Measurements from ENCODE around the gene SERP2. TPM values are rescaled to one million over a fixed set of nuclear protein-coding genes. Genes with fewer than 3 reads are reported as not detected.

The SERP2 gene
- total RNA-seq, 2 donors from 2014 or later = 1.6 to 5.2 TPM

DNA sequence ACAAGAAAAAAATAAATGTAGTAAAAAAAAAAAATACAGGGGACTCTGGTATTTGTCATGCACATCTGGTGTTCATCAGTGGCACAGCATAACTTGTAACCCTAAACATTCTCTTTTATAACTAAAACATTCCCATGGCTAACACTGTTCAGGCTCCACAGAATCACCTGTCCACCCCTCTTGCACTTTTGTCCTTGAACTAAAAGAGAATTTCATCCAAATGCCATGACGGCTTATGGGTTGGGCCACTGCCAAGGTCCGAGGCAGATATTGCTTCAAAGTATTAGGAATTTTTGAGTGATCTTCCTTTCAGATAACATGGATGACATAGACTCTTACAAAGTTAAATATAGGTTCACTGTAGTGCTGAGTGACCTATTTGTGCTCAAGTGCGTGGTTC lies 25.7 kb upstream of the SERP2 start:
- Histone ChIP-seq H3K36me3 (replicated peaks in 1 of 2; ENCODE audit: insufficient read depth in 1 of 2, low read depth in 2 of 2) (no peaks in the 10 kb centered on the region), H3K27ac (no peak overlapping the region), H3K27me3 (no peaks in the 10 kb centered on the region), H3K9me3 (no peaks in the 10 kb centered on the region), H3K4me3 (no peak overlapping the region), H3K4me1 (no peaks in the 10 kb centered on the region)
- no peak for ATAC-seq
- intact Hi-C loops (cut with DNase I) = no loop called here
- TF ChIP-seq CTCF (IDR thresholded peaks at IDR 0.05) (no peak), POLR2A (IDR thresholded peaks at IDR 0.05) (no peak)
- DNase-seq = no peak
- 46 to 61% methylated on average over 3 of the region's 3 CpGs for WGBS, 2 donors

- no peaks in the 10 kb centered on the region for H3K4me1 ChIP-seq
- DNase-seq (no peak), ATAC-seq (peak; percentile 77)
- no peaks in the 10 kb centered on the region for H3K36me3 ChIP-seq (replicated peaks in 1 of 2; ENCODE audit: insufficient read depth in 1 of 2, low read depth in 2 of 2)
- 57 to 74% methylated on average over 6 to 9 of the region's 9 CpGs for WGBS, 2 donors
- TF ChIP-seq POLR2A (IDR thresholded peaks at IDR 0.05) = no peak
- no peak for TF ChIP-seq CTCF (IDR thresholded peaks at IDR 0.05)
- H3K27ac ChIP-seq = no peak overlapping the region
- H3K27me3 ChIP-seq = no peaks in the 10 kb centered on the region
- H3K4me3 ChIP-seq = no peak overlapping the region
- no peaks in the 10 kb centered on the region for H3K9me3 ChIP-seq
- intact Hi-C loops (cut with DNase I) = no loop called here
Measured at GRCh38 chr13:44350775-44351504, 22.7 kb upstream of the SERP2 start.

DNA sequence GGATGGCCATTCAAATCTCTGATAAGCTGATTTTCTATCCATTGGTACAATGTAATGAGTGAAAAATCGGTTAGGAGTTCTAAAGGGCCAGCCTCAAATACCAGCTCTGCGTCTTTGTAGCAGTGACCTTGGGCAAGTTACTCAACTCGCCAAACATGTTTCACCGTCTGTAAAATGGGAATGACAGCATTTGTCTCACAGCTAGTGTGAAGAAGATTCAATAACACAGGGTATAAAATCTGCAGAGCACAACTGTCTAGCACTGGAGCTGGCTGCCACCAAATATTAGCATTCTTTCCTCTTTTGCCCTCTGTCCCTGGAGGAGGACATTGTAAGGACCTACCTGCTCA lies 22.1 kb upstream of the SERP2 start:
- ATAC-seq = no peak
- 60 to 69% methylated on average over 4 of the region's 4 CpGs for WGBS, 2 donors
- TF ChIP-seq CTCF (IDR thresholded peaks at IDR 0.05) = no peak
- TF ChIP-seq POLR2A (IDR thresholded peaks at IDR 0.05) = no peak

GRCh38 chr13:44352202-44352601 lies 21.4 kb upstream of the SERP2 start:
- ATAC-seq (no peak), DNase-seq (no peak)
- H3K36me3 ChIP-seq (replicated peaks in 1 of 2; ENCODE audit: insufficient read depth in 1 of 2, low read depth in 2 of 2) = no peaks in the 10 kb centered on the region
- H3K27ac ChIP-seq = no peak overlapping the region
- 98% methylated on average over 3 of the region's 3 CpGs for WGBS, 2 donors
- no peaks in the 10 kb centered on the region for H3K27me3 ChIP-seq
- intact Hi-C loops (cut with DNase I) = no loop called here
- no peaks in the 10 kb centered on the region for H3K4me1 ChIP-seq
- TF ChIP-seq CTCF (IDR thresholded peaks at IDR 0.05) (no peak), POLR2A (IDR thresholded peaks at IDR 0.05) (no peak)
- no peaks in the 10 kb centered on the region for H3K9me3 ChIP-seq
- no peak overlapping the region for H3K4me3 ChIP-seq

More for the DNA sequence above, 22.1 kb upstream of the SERP2 start:
- Histone ChIP-seq H3K36me3 (replicated peaks in 1 of 2; ENCODE audit: insufficient read depth in 1 of 2, low read depth in 2 of 2) (no peaks in the 10 kb centered on the region), H3K9me3 (no peaks in the 10 kb centered on the region), H3K4me1 (no peaks in the 10 kb centered on the region), H3K27me3 (no peaks in the 10 kb centered on the region), H3K4me3 (no peak overlapping the region), H3K27ac (no peak overlapping the region)
- intact Hi-C loops (cut with DNase I) = no loop called here
- no peak for DNase-seq

GRCh38 chr13:44352671-44353070 lies 21.0 kb upstream of the SERP2 start:
- no peak overlapping the region for H3K27ac ChIP-seq
- intact Hi-C loops (cut with DNase I) = no loop called here
- H3K9me3 ChIP-seq = no peaks in the 10 kb centered on the region
- DNase-seq (no peak), ATAC-seq (no peak)
- no peaks in the 10 kb centered on the region for H3K36me3 ChIP-seq (replicated peaks in 1 of 2; ENCODE audit: insufficient read depth in 1 of 2, low read depth in 2 of 2)
- H3K4me1 ChIP-seq = no peaks in the 10 kb centered on the region
- no peak overlapping the region for H3K4me3 ChIP-seq
- 80 to 100% methylated on average over 2 of the region's 2 CpGs for WGBS, 2 donors
- H3K27me3 ChIP-seq = no peaks in the 10 kb centered on the region
- TF ChIP-seq POLR2A (IDR thresholded peaks at IDR 0.05) (no peak), CTCF (IDR thresholded peaks at IDR 0.05) (no peak)
